CD4-positive, alpha-beta T cell treated with Interleukin-15 for 1 hour (primary cell): Measurements from ENCODE around the gene CCDC68.
"Not testable (repeated sequence)": the region's sequence is repeated elsewhere in the genome, so short reads cannot be mapped to it uniquely, and the experiment has no call there.

Source experiments
- DNase-seq: peaks from one replicate; pipeline ENCODE4 v3.0.0-alpha.2; 2020

CCDC68 gene

GRCh38 chr18:54871231-54871630 is 88.0 kb downstream of the CCDC68 start:
- DNase-seq: no peak

GRCh38 chr18:54867131-54867530 is 92.1 kb downstream of the CCDC68 start:
- DNase-seq: no peak

- DNase-seq: no peak
These were observed 98.3 kb downstream of the CCDC68 start for GRCh38 chr18:54860941-54861340.

- no peak for DNase-seq
These were observed 99.4 kb downstream of the CCDC68 start for GRCh38 chr18:54859667-54860421.

- no peak for DNase-seq
These were observed 101.8 kb downstream of the CCDC68 start for GRCh38 chr18:54857499-54857898.

GRCh38 chr18:54856105-54856646 is 103.1 kb downstream of the CCDC68 start:
- DNase-seq: no peak

GRCh38 chr18:54855050-54855449 is 104.2 kb downstream of the CCDC68 start:
- DNase-seq: not testable (repeated sequence)

- no peak for DNase-seq
These were observed 106.2 kb downstream of the CCDC68 start for GRCh38 chr18:54852780-54853675.
